K562 (cell line): ENCODE results near the gene TUBA1B. TPM values are rescaled to one million over a fixed set of nuclear protein-coding genes. Genes with fewer than 3 reads are reported as not detected.

ENCODE experiments used
- ASH1L ChIP-seq: fragments of 450-650 bp; IDR thresholded peaks from 2 replicates; pipeline ENCODE4 v1.6.1; 2018; ENCODE audit warnings: borderline replicate concordance, mild to moderate bottlenecking, low read depth; ENCODE audit not compliant: partially characterized antibody
- CEBPB ChIP-seq: fragments of 450-650 bp; IDR thresholded peaks from 2 replicates; pipeline ENCODE4 v1.6.1; 2016; ENCODE audit warnings: missing genetic modification characterization, missing compliant biosample characterization
- ERF ChIP-seq: fragments of 450-650 bp; formaldehyde crosslinking; IDR thresholded peaks from 2 replicates; pipeline ENCODE4 v1.4.0; 2020; ENCODE audit warnings: mild to moderate bottlenecking, mixed read lengths
- FUS ChIP-seq: fragments of 200-400 bp; formaldehyde crosslinking; optimal IDR thresholded peaks from 2 replicates; pipeline ENCODE3; 2017; ENCODE audit warnings: low read depth, low read length
- IRF2 ChIP-seq: sonication (generic); formaldehyde crosslinking; IDR thresholded peaks from 2 replicates; pipeline ENCODE4 v1.8.1; 2022; ENCODE audit warnings: mild to moderate bottlenecking, missing genetic modification reagents
- SP1 ChIP-seq: sonication (generic); formaldehyde crosslinking; IDR thresholded peaks from 2 replicates; pipeline ENCODE4 v1.8.1; 2022; ENCODE audit warnings: mild to moderate bottlenecking, missing genetic modification reagents
- XRCC5 ChIP-seq: fragments of 200-400 bp; formaldehyde crosslinking; IDR thresholded peaks from 2 replicates; pipeline ENCODE4 v1.6.1; 2017; ENCODE audit warnings: low read depth, mild to moderate bottlenecking, low read length
- ZBTB26 ChIP-seq: fragments of 450-650 bp; formaldehyde crosslinking; IDR thresholded peaks from 2 replicates; pipeline ENCODE4 v1.4.0; 2022; ENCODE audit warnings: missing genetic modification characterization
- ZNF175 ChIP-seq: fragments of 200-800 bp; sonication (Bioruptor generic); IDR thresholded peaks from 2 replicates; pipeline ENCODE4 v1.6.1; 2016; ENCODE audit warnings: low read depth, mild to moderate bottlenecking, missing genetic modification characterization, missing compliant biosample characterization
- polyA plus RNA-seq, 8 experiments: library from polyadenylated mRNA; depleted of rRNA in 4 of 8; stranded (reverse) in 5 of 8; unstranded in 3 of 8; fragments of >200 nt; fragmentation: Nextera tagmentation in 2 of 8; fragmentation: Illumina TruSeq in 1 of 8; extraction: Ambion mirVana in 2 of 8; extraction: Trizol in 1 of 8; gene quantifications; 2 replicates each; pipeline versions ENCODE4 v1.2.1 to v1.2.3, GENCODE V29; 2011 to 2014; ENCODE audit warnings: inconsistent platforms in 1 of 8, missing spikeins in 1 of 8
- total RNA-seq, 7 experiments: library from RNA; depleted of rRNA in 6 of 7; stranded (reverse); fragments of >200 nt in 6 of 7; fragmentation: Illumina TruSeq in 2 of 7; extraction: Trizol in 2 of 7; gene quantifications; 2 replicates each; pipeline versions ENCODE4 v1.2.1 to v1.2.3, GENCODE V29; 2011 to 2021; ENCODE audit warnings: low replicate concordance in 1 of 7

TUBA1B gene
- total and polyA plus RNA-seq, 9 of the 15 experiments (the other 6 are each of a cell fraction or from before 2014, with no cell fraction given), result 2,189 to 4,624 (median 2,628) TPM

GRCh38 chr12:49131894-49132461, 783 bp upstream of the TUBA1B start (continued):
- TF ChIP-seq IRF2 (CRISPR knock-in tag), result no peak
- TF ChIP-seq ERF (CRISPR knock-in tag), result no peak
- TF ChIP-seq FUS, result no peak
- no peak for TF ChIP-seq XRCC5
- no peak for TF ChIP-seq ZNF175
- no peak for TF ChIP-seq ASH1L
- peak; percentile 29; the same call in 1 of the 2 replicates for TF ChIP-seq CEBPB (tag)
- TF ChIP-seq SP1, result 0 out of 2 replicates have a peak, but pooled peaks have one; percentile 18
- TF ChIP-seq ZBTB26, result no peak
- TF ChIP-seq, all 486 proteins: peak for 17
